T-helper 17 cell (primary cell): ENCODE results near the gene GALNT14. TPM values are rescaled to one million over a fixed set of nuclear protein-coding genes. Genes with fewer than 3 reads are reported as not detected.

ENCODE experiments used
- ATAC-seq: fragments of 150-1000 bp; cut with Tn5 transposase; 2 replicates; pipeline ENCODE4 v1.10.0; 2021; ENCODE audit warnings: mild to moderate bottlenecking, moderate library complexity
- DNase-seq, 3 donors: peaks; one replicate each; pipeline versions ENCODE4 v3.0.0 to v3.0.0-alpha.2; 2020 to 2021
- H3K9me3 ChIP-seq: one replicate; pipeline ENCODE4 v1.7.0; 2013; ENCODE audit warnings: low read length, mild to moderate bottlenecking; ENCODE audit not compliant: control insufficient read depth, poor library complexity, severe bottlenecking
- H3K27ac Mint-ChIP-seq: one replicate; pipeline ENCODE4 v1.8.0; 2022; ENCODE audit warnings: mild to moderate bottlenecking, moderate library complexity, mixed read lengths
- H3K27me3 Mint-ChIP-seq: one replicate; pipeline ENCODE4 v1.8.0; 2022; ENCODE audit warnings: mixed read lengths
- H3K36me3 Mint-ChIP-seq: one replicate; pipeline ENCODE4 v1.8.0; 2022; ENCODE audit warnings: low read depth, mixed read lengths
- H3K4me1 Mint-ChIP-seq: one replicate; pipeline ENCODE4 v1.8.0; 2022; ENCODE audit warnings: mild to moderate bottlenecking, mixed read lengths
- H3K4me3 Mint-ChIP-seq: one replicate; pipeline ENCODE4 v1.8.0; 2022; ENCODE audit warnings: mild to moderate bottlenecking, moderate library complexity, mixed read lengths
- total RNA-seq, 4 donors: library from RNA in 2 of 4; stranded (reverse) in 2 of 4; gene quantifications; one replicate each; pipeline ENCODE4 v1.2.3 and lab custom pipeline; 2022 to 2026

GALNT14 gene
- total RNA-seq, 2 donors from 2014 or later: not detected

- Mint-ChIP-seq H3K36me3 (no peaks in the 10 kb centered on the region), H3K27ac (no peak overlapping the region), H3K4me1 (no peaks in the 10 kb centered on the region), H3K27me3 (no peaks in the 10 kb centered on the region), H3K4me3 (no peak overlapping the region)
- H3K9me3 ChIP-seq: no peaks in the 10 kb centered on the region
- DNase-seq (no peak), ATAC-seq (no peak)
Measured at GRCh38 chr2:31023541-31023940, 114.7 kb downstream of the GALNT14 start.

- no peak for ATAC-seq
- peaks cover 3% of the 10 kb centered on the region for H3K4me1 Mint-ChIP-seq
- H3K9me3 ChIP-seq: no peaks in the 10 kb centered on the region
- H3K27ac Mint-ChIP-seq: no peak overlapping the region
- no peak for DNase-seq
- peaks cover under 1% of the 10 kb centered on the region for H3K36me3 Mint-ChIP-seq
- peaks cover 1% of the 10 kb centered on the region for H3K27me3 Mint-ChIP-seq
- no peak overlapping the region for H3K4me3 Mint-ChIP-seq
Measured at GRCh38 chr2:31020713-31021112, 117.5 kb downstream of the GALNT14 start.

- ATAC-seq (no peak), DNase-seq (no peak)
- Mint-ChIP-seq H3K27me3 (peaks cover 13% of the 10 kb centered on the region), H3K27ac (no peak overlapping the region), H3K4me3 (no peak overlapping the region), H3K36me3 (peaks cover 3% of the 10 kb centered on the region), H3K4me1 (peaks cover 3% of the 10 kb centered on the region)
- no peaks in the 10 kb centered on the region for H3K9me3 ChIP-seq
Measured at GRCh38 chr2:31018280-31018679, 120.0 kb downstream of the GALNT14 start.

- DNase-seq (no peak), ATAC-seq (no peak)
- Mint-ChIP-seq H3K4me1 (peaks cover 3% of the 10 kb centered on the region), H3K36me3 (peaks cover 3% of the 10 kb centered on the region), H3K4me3 (no peak overlapping the region), H3K27me3 (peaks cover 25% of the 10 kb centered on the region), H3K27ac (no peak overlapping the region)
- H3K9me3 ChIP-seq: no peaks in the 10 kb centered on the region
Measured at GRCh38 chr2:31016648-31017047, 121.6 kb downstream of the GALNT14 start.

GRCh38 chr2:31014516-31014915 is 123.7 kb downstream of the GALNT14 start:
- Mint-ChIP-seq H3K27ac (no peak overlapping the region), H3K4me3 (no peak overlapping the region), H3K4me1 (peaks cover 3% of the 10 kb centered on the region), H3K36me3 (peaks cover 3% of the 10 kb centered on the region), H3K27me3 (peaks cover 30% of the 10 kb centered on the region)
- no peak for ATAC-seq
- H3K9me3 ChIP-seq: no peaks in the 10 kb centered on the region
- no peak for DNase-seq

GRCh38 chr2:31013301-31013700 is 124.9 kb downstream of the GALNT14 start:
- H3K36me3 Mint-ChIP-seq: peaks cover 3% of the 10 kb centered on the region
- DNase-seq (no peak), ATAC-seq (no peak)
- H3K4me1 Mint-ChIP-seq: peaks cover 3% of the 10 kb centered on the region
- H3K27ac Mint-ChIP-seq: no peak overlapping the region
- no peaks in the 10 kb centered on the region for H3K9me3 ChIP-seq
- H3K27me3 Mint-ChIP-seq: peaks cover 35% of the 10 kb centered on the region
- no peak overlapping the region for H3K4me3 Mint-ChIP-seq

GRCh38 chr2:31012406-31012805 is 125.8 kb downstream of the GALNT14 start:
- no peak overlapping the region for H3K4me3 Mint-ChIP-seq
- DNase-seq (no peak), ATAC-seq (no peak)
- H3K27ac Mint-ChIP-seq: no peak overlapping the region
- no peaks in the 10 kb centered on the region for H3K9me3 ChIP-seq
- peaks cover 40% of the 10 kb centered on the region for H3K27me3 Mint-ChIP-seq
- no peaks in the 10 kb centered on the region for H3K4me1 Mint-ChIP-seq
- H3K36me3 Mint-ChIP-seq: peaks cover 3% of the 10 kb centered on the region

GRCh38 chr2:31011587-31011986 is 126.7 kb downstream of the GALNT14 start:
- no peak for ATAC-seq
- Mint-ChIP-seq H3K4me1 (no peaks in the 10 kb centered on the region), H3K36me3 (peaks cover 3% of the 10 kb centered on the region), H3K27ac (no peak overlapping the region), H3K4me3 (no peak overlapping the region), H3K27me3 (peaks cover 45% of the 10 kb centered on the region)
- no peaks in the 10 kb centered on the region for H3K9me3 ChIP-seq
- DNase-seq: no peak

GRCh38 chr2:31008561-31009114 is 129.6 kb downstream of the GALNT14 start:
- Mint-ChIP-seq H3K27ac (no peak overlapping the region), H3K36me3 (peaks cover 2% of the 10 kb centered on the region), H3K4me3 (no peak overlapping the region), H3K4me1 (peaks cover 2% of the 10 kb centered on the region), H3K27me3 (peaks cover 46% of the 10 kb centered on the region)
- DNase-seq (no peak), ATAC-seq (no peak)
- H3K9me3 ChIP-seq: no peaks in the 10 kb centered on the region

- H3K27ac Mint-ChIP-seq: peak overlapping the region; percentile 45
Measured at GRCh38 chr2:31004257-31004656, 134.0 kb downstream of the GALNT14 start.

GRCh38 chr2:31003749-31004148 is 134.5 kb downstream of the GALNT14 start:
- ATAC-seq (no peak), DNase-seq (no peak)
- Mint-ChIP-seq H3K4me1 (peaks cover 2% of the 10 kb centered on the region), H3K4me3 (no peak overlapping the region), H3K36me3 (peaks cover 2% of the 10 kb centered on the region), H3K27me3 (peaks cover 67% of the 10 kb centered on the region), H3K27ac (peak overlapping the region; percentile 45)
- H3K9me3 ChIP-seq: no peaks in the 10 kb centered on the region

More at GRCh38 chr2:31004257-31004656, 134.0 kb downstream of the GALNT14 start:
- H3K4me1 Mint-ChIP-seq: peaks cover 2% of the 10 kb centered on the region
- no peaks in the 10 kb centered on the region for H3K9me3 ChIP-seq
- ATAC-seq (no peak), DNase-seq (no peak)
- H3K4me3 Mint-ChIP-seq: no peak overlapping the region
- H3K27me3 Mint-ChIP-seq: peaks cover 66% of the 10 kb centered on the region
- peaks cover 2% of the 10 kb centered on the region for H3K36me3 Mint-ChIP-seq

- Mint-ChIP-seq H3K27ac (no peak overlapping the region), H3K27me3 (peaks cover 63% of the 10 kb centered on the region), H3K4me3 (no peak overlapping the region), H3K4me1 (peaks cover 2% of the 10 kb centered on the region), H3K36me3 (peaks cover 2% of the 10 kb centered on the region)
- ATAC-seq (no peak), DNase-seq (no peak)
- no peaks in the 10 kb centered on the region for H3K9me3 ChIP-seq
Measured at GRCh38 chr2:31002537-31003150, 135.6 kb downstream of the GALNT14 start.

GRCh38 chr2:31000970-31001369 is 137.3 kb downstream of the GALNT14 start:
- Mint-ChIP-seq H3K27me3 (peaks cover 61% of the 10 kb centered on the region), H3K4me3 (no peak overlapping the region), H3K27ac (no peak overlapping the region), H3K4me1 (peaks cover 2% of the 10 kb centered on the region), H3K36me3 (peaks cover 2% of the 10 kb centered on the region)
- H3K9me3 ChIP-seq: no peaks in the 10 kb centered on the region
- ATAC-seq (no peak), DNase-seq (no peak)

GRCh38 chr2:30998672-30999071 is 139.6 kb downstream of the GALNT14 start:
- no peak for ATAC-seq
- no peak overlapping the region for H3K4me3 Mint-ChIP-seq
- peaks cover 57% of the 10 kb centered on the region for H3K27me3 Mint-ChIP-seq
- no peaks in the 10 kb centered on the region for H3K9me3 ChIP-seq
- no peaks in the 10 kb centered on the region for H3K4me1 Mint-ChIP-seq
- no peak for DNase-seq
- no peak overlapping the region for H3K27ac Mint-ChIP-seq
- no peaks in the 10 kb centered on the region for H3K36me3 Mint-ChIP-seq
